Left kidney (tissue), 2 donors: Measurements from ENCODE around the gene NISCH. TPM values are rescaled to one million over a fixed set of nuclear protein-coding genes. Genes with fewer than 3 reads are reported as not detected.

ENCODE experiments used
- DNase-seq: peaks from one replicate; pipeline ENCODE4 v3.0.0-alpha.2; 2013
- polyA plus RNA-seq: library from polyadenylated mRNA; unstranded; fragments of 120-200 nt; gene quantifications from one replicate; pipeline ENCODE4 v1.2.1, GENCODE V29; 2013; ENCODE audit not compliant: insufficient read length

NISCH gene
- polyA plus RNA-seq, 1 donor: 130 TPM

DNA sequence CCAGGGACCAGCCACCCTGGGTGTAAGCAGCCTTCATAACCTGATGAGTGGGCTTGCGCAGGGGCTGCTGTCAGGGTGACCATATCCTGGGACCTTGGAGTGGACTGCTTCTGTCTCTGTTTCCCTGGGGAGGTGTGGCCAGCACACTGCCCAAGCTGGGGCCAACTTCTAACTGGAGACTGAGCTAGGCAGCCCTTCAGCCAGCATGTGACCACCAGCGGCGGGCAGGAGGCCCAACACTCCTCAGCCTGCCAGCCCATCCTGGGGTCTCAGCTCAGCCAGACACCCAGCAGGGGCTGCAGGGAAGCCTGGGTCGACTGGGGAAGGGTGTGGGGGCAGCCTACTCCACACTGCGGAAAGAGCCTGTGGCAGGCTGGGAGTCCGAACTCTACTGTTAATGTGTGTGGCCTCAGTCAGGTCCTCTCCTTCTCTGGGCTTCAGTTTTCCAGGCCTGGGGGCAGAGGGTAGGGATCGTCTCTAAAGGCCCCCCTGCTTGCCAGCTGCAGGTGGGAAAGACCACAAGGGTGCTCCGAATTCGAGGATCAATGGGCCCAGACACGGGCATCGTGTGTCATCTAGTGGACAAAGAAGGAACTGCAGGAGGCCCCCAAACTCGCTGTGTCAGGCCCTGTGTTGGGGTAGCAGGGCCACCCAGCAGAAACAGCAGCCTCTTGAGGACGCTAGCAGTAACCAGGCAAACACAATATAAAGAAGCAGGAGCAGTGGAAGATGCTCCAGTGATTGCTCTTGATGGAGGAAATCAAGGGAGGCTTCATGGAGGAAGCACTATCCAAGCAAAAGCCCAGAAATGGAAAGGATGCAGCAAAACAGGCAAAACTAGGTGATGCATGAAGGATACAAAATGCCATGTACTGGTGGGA, 8.5 kb upstream of the NISCH start:
- DNase-seq: no peak

DNA sequence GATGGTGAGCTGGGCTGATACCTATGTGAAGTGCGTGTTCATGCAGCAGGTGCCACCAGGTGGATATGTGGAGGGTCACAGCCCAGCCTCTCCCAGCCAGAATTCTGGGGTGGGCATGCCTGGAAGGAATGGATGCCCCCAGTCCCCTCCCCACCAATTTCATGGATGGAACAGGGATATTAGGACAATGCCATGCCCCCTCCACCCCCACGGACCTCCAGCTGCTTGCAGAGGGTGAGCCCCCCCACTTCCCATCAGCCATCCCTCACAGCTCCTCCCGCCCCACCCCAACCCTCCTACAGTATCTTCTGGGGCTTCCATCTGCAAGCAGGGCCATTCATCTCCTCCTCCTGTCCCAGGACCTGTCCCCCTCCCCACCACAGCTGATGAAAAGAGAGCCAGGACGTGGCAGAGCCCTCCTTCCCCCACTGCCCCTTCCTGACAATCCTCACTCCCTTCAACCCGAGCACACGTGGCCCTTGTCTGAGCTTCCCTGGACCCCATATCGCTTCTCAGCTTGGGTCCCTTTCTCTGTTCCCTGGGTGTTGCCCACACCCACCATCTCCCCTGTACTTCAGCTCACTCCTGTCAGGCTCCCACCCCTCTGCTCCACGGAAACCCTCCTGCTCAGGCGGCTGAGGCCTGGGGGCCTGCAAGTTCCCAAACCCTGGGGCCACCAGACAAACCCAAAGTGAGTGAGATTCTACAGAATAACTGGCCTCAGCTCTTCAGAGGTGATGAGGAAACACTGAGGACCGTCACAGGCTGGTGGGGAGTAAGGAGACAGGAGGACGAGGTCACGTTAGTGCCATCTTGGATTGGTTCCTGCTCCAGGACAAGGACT, 7.7 kb upstream of the NISCH start:
- DNase-seq: no peak

DNA sequence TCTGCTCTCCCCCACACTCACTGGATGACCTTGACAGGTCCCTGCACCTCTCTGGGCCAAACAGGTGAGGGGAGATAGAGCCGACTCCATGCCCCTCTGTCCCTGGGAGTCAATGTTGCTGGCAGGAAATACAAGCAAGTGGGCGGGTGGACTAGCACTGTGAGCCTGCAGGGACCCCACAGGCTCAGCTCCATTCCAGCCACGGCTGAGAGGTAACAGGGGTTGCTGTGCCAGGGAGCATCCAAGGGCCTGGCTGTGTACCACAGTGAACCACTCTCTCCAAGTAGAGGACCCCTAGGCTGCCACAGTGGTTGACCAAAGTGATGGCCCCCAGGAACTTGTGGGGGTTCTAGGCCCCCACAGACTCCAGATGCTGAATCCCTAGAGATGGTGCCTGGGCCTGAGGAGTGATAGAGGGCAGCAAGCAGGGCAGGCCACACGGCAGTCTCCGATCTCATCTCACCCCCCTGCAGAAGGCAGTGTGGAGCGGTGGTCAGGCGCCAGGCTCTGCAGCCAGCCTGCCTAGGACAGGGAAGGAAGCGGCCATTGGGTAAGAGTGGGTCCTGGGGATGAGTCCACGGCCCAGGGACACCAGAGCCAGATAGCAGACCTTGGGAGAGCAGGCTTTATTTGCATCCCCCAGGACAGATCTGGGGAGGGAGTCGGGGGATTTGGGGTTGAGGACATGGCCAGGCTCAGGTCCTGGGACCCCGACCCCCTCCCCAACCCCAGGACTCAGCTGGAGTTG, 4.7 kb upstream of the NISCH start:
- no peak for DNase-seq

DNA sequence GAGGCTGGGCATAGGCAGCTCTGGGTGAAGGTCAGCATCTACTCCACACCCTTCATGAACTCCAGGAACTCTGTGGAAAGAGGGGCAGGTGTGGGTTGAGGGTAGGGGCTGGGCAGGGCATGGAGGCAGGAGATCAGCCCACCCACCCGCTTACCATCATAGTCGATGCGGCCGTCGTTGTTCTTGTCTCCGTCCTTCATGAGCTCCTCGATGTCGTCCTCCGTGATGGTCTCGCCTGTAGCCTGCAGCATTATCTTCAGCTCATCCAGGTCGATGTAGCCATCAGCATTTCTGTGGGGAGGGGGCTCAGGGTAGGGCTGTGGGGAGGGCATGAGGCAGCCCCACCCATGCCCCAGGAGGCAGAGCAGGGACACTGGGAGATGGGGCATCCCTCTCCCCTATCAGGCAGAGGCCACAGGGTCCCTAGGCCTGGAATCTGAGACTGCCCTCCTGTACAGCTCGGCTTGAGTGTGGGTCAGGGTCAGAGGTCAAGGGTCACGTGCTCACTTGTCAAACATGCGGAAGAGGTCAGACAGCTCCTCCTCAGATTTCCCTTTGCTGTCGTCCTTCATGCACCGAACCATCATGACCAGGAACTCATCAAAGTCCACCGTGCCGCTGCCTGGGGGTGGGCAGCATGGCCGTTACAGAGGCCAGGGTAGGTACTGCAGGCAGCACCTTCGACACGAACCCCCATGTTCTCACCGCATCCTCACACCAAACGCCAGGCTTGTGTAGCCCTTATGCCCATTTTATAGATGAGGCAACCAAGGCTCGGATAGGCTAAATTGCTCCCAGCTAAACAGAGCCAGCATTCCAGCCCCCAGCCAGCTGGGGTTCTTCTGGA, 3.9 kb upstream of the NISCH start:
- no peak for DNase-seq

DNA sequence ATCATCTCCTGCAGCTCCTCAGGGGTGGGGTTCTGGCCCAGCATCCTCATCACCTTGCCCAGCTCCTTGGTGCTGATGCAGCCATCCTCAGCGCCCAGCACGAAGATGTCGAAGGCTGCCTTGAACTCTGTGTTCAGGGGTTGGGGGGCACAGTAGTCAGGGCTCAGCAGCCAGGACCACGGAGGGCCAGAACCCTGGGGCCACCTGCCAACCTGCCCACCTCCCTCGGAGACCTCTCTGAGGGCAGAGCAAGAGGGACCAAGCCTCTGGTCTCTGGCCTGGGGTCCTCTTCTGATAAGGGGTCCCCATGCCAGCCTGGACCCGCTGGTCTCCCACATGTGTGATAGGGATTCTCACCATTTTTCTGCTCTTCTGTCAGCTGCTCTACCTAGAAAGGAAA, 3.3 kb upstream of the NISCH start:
- DNase-seq: no peak

DNA sequence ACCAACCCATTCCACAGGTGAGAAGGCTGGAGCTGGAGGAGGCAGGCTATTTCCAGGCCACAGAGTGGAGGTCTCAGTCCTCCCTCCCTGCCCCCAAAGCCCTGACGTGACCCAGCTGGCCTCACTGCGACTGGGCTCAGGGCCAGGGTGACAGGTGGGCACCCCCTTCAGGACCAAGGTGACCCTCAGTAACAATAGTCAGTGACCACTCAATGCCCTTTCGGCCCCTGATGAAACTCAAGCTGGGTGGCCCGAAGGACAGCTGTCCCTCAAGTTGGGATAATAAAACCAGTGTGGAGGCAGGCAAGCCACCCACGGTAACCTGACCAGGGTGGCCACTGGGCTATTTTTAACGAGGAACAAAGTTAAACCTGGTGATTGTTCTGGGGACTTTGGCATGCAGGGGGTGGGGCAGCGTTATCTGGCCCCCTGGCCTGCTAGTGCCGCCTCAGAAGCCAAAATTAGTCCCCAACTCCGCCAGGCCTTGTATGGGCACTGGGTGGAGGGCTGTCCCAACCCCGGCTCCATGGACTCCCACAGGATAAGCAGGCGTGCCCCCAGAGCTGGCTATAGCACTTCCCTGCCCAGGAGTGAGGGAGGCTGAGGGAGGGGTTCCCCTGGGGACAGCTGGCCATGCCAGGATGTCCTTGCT, 2.7 kb upstream of the NISCH start:
- no peak for DNase-seq

DNA sequence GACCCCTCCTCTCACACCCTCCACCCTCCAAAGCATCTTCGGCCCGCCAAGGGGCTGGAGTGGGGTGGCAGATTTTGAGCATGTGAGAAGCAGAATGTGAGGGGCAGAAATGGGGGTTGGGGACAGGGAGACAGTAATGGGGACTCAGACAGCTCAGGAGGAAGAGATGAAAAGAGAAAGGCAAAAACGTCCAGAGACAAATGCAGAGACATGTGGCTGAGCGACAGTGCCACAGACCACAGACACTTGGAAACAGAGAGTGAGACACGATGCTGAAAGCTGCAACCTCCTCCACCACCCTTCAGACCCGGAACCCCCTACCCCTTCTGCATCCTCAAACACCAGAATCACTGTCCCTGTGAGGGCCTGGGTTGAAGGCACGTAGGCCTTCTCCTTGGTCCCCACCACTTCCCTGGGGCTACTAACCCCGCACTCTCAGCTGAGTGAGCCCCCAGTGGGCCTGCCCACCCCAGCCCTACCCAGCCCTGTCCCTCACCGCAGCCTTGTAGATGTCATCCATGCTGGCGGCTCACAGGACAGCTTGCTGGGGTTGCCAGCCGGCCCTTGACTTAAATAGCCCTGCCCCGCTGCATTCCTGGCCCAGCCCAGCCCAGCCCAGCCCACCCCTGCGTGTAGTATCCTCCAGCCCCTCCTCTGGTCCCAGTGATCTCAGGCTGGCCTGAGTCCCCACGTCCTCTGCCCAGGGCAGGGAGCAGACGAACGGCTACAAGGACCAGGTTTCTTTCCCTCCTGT, 1.7 kb upstream of the NISCH start, which contains the start of gene TNNC1:
Gene TNNC1 (minus strand): TSS at position 546 of the 754 bp plus-strand sequence. CDS start 26 bp downstream, at position 520.
- no peak for DNase-seq

DNA sequence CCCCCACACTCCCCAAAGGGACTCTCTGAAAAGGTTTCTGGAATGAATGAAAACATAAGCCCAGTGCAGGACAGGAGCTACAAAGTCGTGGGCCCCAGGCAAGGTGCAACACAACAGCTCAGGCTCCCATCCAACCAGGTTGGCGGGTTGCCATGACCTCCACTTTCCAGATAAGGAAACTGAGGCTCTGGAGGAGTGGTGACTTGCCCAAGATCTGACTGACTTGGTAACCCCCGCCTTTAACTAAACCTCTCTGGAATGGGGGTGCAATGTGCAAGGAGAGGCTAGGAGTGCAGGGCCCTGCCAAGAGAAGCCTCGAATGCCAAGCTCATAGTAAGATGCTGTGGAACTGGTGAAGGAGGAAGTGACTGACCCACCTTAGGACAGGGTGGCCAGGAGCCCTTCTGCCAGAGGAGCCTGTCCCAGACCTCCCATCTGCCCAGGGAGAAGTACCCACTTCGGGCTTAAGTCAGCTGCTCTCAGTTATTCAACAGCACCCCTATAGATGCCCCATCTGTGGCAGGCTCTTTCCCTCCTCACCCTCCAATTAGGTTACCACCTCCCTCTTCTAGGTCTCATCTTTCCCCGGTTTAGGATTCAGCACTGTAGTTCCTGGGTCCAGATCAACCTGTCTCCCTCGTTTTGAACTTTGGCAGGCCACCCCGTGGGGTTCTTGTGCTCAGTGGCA, 1.0 kb upstream of the NISCH start:
- DNase-seq: no peak

DNA sequence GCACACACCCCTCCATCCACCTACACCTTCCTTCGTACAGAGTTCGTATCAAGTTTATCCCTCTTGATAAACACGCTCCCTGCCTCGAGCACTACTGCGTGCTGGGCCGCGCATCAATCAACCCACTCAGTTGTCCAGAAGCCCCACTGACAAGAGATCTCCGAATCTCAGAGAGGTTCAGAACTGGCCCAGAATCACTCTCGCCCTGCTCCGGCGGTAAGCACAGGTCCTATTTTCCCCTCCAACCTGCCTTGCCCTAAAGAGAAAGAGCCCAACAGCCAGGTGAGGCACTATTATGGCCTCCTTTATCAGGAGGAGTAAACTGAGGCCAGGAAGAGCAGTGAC, 494 bp upstream of the NISCH start:
- no peak for DNase-seq

DNA sequence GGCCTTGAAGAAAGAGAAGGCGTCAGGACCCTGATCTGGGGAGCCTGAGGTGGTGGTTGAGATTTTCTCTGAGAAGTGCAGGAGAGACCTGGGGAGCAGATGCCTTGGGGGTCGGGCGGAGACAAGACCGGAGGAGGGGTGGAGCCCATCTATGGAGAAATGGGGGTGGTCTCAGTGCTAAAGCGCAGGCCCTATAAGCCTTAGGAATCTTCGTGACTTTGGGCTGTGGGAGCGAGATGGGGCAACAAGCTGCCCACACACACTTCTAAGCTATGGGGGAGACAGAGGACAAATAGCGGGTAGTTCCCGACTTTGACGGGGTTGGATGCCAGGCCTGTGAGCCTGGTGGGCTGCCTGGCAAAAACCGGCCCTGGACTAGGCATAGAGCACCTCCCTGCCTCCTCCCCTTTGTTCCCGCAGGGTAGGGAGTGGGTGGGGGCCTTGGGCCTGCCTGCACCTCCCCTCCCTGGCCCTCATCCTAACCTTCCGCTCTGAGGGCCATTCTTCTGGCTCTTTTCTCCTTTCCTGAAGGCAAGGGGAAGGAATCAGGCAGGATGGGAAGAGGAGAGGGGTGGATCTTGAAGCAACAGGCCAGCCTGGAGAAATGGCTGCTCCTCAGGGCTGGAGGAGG, 880 bp downstream of the NISCH start:
- no peak for DNase-seq

DNA sequence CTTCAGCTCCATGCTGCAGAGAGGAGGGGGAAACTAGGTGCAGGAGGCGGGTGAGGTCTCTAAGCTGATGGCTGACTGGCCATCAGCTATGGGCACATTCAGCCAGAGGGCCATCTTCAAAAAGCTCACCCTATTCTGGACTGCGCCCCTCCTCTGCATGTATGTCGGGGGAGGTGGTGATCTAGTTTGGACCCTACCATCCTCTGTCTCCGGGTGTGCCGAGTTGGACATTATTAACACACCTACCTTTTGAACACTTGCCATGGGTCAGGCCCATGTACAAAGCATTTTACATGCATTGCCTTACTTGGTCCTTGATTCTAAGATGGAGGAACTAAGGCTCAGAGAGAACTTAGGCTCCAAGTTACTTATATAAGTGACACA, 1.4 kb downstream of the NISCH start:
- no peak for DNase-seq

DNA sequence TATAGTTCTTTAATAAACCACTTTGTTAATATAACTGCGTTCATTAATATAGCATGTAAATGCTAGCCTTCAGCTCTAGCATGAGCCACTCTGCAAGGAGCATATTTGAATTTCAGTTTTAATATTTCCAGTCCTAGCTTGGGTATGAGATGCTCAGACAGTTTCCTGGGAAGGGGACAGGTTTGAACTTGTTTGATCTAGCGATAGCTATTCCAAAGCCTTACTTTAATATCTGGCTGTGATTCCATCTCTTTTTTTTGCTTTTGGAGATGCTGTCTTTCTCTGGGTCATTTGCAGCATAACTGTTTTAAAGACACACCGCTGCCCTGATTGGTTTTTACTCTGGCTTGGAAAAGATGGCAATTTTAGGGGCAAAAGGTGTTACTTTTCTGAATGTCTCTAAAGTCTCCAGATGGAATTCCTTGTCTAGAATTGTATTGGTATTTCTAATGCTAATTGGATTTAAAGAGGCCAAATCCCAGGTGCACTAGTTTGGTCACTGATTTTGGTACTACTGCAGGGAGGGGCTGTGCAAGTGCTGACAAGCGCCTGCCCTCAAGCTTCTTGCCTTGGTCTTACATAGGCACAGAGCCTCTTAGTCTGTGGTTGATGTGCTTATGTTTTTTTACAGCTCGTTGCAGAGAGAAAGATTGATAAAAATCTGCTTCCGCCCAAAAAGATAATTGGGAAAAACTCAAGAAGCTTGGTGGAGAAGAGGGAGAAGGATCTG, 2.8 kb downstream of the NISCH start:
- DNase-seq: no peak

DNA sequence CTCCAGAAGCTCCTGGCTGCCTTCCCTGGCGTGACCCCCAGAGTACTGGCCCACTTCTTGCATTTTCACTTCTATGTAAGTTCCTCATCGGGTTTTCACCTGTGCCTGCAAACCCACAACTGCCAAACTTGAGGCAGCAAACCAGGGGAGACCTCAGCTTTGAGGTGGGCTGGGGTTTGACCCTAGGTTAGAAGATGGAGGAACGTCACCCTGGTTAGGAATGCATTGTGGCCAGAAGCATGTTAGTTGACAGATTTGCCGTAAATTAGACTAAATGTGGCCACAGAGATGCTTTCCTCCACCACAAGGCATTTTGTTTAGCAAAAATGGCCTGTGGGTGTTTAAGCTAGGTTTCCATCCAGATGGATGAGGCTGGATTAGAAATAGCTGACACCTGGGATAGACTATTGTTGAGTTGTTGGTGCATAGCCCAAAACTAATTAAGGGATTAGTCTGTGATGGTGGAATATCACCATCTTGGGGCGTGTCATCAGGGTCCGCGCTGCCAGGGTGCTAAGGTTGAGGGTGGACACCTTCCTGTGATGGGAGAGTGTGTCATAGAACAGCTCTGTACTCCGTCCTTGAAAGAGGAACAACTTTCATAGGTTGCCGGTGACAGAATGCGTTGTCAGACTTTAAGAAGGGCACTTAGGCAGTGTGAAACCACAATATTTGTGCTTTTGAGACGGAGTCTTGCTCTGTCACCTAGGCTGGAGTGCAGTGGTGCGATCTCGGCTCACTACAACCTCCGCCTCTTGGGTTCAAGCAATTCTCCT, 3.6 kb downstream of the NISCH start:
- DNase-seq: no peak

DNA sequence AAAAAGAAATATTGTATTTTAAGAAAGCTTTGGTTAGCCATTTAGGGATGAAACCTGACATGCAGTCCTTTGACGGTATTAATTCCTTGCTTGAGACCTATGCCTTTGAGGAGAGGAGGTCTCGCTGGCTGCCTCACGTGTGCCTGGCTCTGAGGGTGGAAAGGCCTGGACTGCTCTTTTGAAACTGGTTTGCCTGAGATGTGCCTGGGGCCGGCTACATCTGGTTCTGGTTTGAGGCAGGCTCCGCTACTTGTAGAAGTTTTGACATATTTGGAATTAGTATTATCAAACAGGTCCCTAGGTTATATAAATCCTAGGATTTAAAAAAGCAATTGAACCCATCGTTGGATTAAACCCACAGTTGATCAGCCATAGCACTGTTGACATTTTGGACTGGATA, 6.5 kb downstream of the NISCH start:
- DNase-seq: no peak

DNA sequence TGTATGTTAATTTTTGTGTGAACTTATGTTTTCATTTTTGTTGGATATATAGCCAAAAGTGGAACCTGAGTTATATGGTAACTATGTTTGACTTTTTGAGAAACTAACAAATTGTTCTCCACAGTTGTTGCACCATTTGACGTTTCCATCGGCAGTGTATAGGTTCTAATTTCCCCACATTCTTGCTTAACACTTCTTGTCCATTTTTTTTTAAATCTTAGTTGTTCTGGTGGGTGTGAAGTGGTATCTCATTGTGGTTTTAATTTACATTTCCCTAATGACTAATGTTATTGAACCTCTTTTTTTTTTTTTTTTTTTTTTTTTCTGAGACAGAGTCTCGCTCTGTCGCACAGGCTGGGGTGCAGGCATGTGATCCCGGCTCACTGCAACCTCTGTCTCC, 8.0 kb downstream of the NISCH start:
- DNase-seq: no peak

DNA sequence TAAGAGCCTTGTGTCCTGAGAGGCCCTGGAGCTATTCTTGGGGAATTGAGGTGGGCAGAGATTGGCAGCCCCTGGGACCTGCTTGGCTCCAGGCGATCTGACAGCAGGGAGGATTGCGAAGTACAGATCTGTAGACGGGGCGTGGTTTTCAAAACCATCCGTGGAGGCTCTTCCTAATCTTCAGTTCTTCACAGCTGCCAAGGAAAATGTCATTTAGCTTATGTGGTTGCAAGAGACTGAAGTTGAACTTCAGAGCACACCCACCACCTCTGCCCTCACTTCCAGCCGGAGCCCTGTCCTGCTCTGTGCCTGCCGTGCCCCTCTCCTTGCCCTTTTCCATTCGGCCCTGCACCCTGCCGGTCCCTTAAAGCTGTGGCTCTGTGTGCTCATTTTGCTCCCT, 12.9 kb downstream of the NISCH start:
- DNase-seq: no peak

DNA sequence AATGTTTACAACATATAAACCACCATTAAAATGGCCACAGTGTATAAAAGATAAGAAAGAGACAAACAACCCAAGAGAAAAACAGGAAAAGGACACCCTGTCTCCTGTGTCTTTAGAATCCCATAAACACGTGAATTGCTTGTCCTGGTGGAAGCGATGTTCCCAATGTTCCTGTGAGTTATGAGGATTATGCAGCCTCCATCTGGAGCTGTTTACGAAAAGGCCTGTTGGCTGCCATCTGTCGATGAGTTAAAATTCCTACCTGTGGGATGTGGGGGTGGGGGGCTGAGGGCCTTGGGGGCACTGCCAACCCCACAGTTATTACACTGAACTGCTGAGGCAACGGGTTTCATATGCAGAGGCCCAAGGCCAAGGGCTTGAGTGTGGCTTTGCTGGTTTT, 13.6 kb downstream of the NISCH start:
- no peak for DNase-seq

DNA sequence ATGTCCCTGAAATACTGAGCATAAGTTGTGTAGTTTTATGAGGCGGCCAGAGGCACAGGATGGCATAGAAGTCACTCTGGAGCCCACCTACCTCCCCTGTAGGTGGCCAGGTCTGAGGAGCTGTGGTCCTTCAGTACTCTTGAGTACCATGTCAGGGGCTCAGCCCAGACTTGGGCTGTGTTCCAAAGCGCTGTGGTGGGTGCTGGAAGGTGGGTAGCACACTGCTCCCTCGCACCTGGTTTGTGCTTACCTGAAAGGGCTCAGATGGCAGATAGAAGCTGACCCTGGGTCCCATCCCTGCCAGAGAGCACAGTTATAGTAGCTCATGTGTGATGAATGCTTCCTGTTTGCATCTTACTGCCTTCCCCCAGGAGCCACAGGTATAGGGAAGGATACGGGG, 15.5 kb downstream of the NISCH start:
- no peak for DNase-seq
